Activated T-cell treated with anti-CD3 and anti-CD28 coated beads for 4 hours (primary cell): ENCODE data around the gene CABP2.
A peak's percentile ranks its signal among the peaks of the same experiment; 100 is the strongest.
"Not testable (repeated sequence)": the region's sequence is repeated elsewhere in the genome, so short reads cannot be mapped to it uniquely, and the experiment has no call there.

ENCODE experiments used
- DNase-seq: peaks from one replicate; pipeline ENCODE4 v3.0.0-alpha.2; 2020

The CABP2 gene

GRCh38 chr11:67493548-67494370 lies 29.5 kb downstream of the CABP2 start:
- no peak for DNase-seq

- no peak for DNase-seq
These were observed 30.3 kb downstream of the CABP2 start for GRCh38 chr11:67492801-67493547.

- DNase-seq = no peak
These were observed 31.0 kb downstream of the CABP2 start for GRCh38 chr11:67492069-67492727.

- no peak for DNase-seq
These were observed 31.8 kb downstream of the CABP2 start for GRCh38 chr11:67491276-67492068.

- no peak for DNase-seq
These were observed 32.5 kb downstream of the CABP2 start for GRCh38 chr11:67490727-67491065.

GRCh38 chr11:67489885-67490726 lies 33.1 kb downstream of the CABP2 start:
- DNase-seq = no peak

- DNase-seq = no peak
These were observed 33.9 kb downstream of the CABP2 start for GRCh38 chr11:67489203-67489884.

- DNase-seq = no peak
These were observed 36.6 kb downstream of the CABP2 start for GRCh38 chr11:67486481-67487195.

GRCh38 chr11:67485873-67486361 lies 37.3 kb downstream of the CABP2 start:
- not testable (repeated sequence) for DNase-seq

GRCh38 chr11:67484847-67485311 lies 38.4 kb downstream of the CABP2 start:
- DNase-seq = no peak

GRCh38 chr11:67483831-67484665 lies 39.2 kb downstream of the CABP2 start:
- DNase-seq = no peak

GRCh38 chr11:67482827-67483798 lies 40.1 kb downstream of the CABP2 start, which contains the start of gene AIP:
TSS of gene AIP (plus strand) at chr11:67483026. CDS start at chr11:67483159, 133 bp downstream.
- peak; percentile 94 for DNase-seq

GRCh38 chr11:67482275-67482826 lies 40.9 kb downstream of the CABP2 start:
- DNase-seq = no peak

- DNase-seq = not testable (repeated sequence)
These were observed 45.7 kb downstream of the CABP2 start for GRCh38 chr11:67477344-67478050.

GRCh38 chr11:67476692-67477091 lies 46.6 kb downstream of the CABP2 start:
- not testable (repeated sequence) for DNase-seq

GRCh38 chr11:67472882-67473281 lies 50.4 kb downstream of the CABP2 start:
- DNase-seq = no peak
